ENCODE results near the gene MAGIX. TPM values are rescaled to one million over a fixed set of nuclear protein-coding genes. Genes with fewer than 3 reads are reported as not detected.

The MAGIX gene
- polyA plus RNA-seq, 4 donors, result 3.1 to 10.0 (median 6.4) TPM

Other genes with a start within 250 kb of the MAGIX start
- 10 to 100 TPM in 2 of 4 donors, 1 to 10 TPM in 2; 2.9 to 35.1 (median 9.8) TPM for gene PIM2, start 243.7 kb upstream of the MAGIX start, polyA plus RNA-seq
- 10 to 100 TPM; 28.3 to 57.5 (median 42.3) TPM for gene OTUD5, start 205.2 kb upstream of the MAGIX start, polyA plus RNA-seq
- 1 to 10 TPM in 2 of 4 donors, under 1 TPM in 2; 0.27 to 1.7 (median 0.78) TPM for gene KCND1, start 190.9 kb upstream of the MAGIX start, polyA plus RNA-seq
- 10 to 100 TPM; 18.1 to 43.1 (median 26.5) TPM for gene GRIPAP1, start 160.5 kb upstream of the MAGIX start, polyA plus RNA-seq
- 10 to 100 TPM; 23.3 to 27.4 (median 23.6) TPM for gene TFE3, start 119.4 kb upstream of the MAGIX start, polyA plus RNA-seq
- 10 to 100 TPM in 3 of 4 donors, 1 to 10 TPM in 1; 5.7 to 26.8 (median 14.4) TPM for gene CCDC120, start 103.8 kb upstream of the MAGIX start, polyA plus RNA-seq
- 10 to 100 TPM in 1 of 4 donors, 1 to 10 TPM in 3; 1.3 to 12.8 (median 5.6) TPM for gene PRAF2, start 88.8 kb upstream of the MAGIX start, polyA plus RNA-seq
- 100 to 1,000 TPM in 1 of 4 donors, 10 to 100 TPM in 3; 47.3 to 122 (median 73.1) TPM for gene WDR45, start 82.9 kb upstream of the MAGIX start, polyA plus RNA-seq
- gene GPKOW, start 39.0 kb upstream of the MAGIX start, polyA plus RNA-seq, result 10 to 100 TPM; 17.6 to 22.2 (median 19.6) TPM
- gene PLP2, start 9.1 kb downstream of the MAGIX start, polyA plus RNA-seq, result 100 to 1,000 TPM in 2 of 4 donors, 10 to 100 TPM in 2; 47.6 to 189 (median 112) TPM
- gene PRICKLE3, start 23.6 kb downstream of the MAGIX start, polyA plus RNA-seq, result 1 to 10 TPM; 3.6 to 6.8 (median 5.5) TPM
- 10 to 100 TPM in 1 of 4 donors, 1 to 10 TPM in 3; 2.2 to 33.5 (median 7.0) TPM for gene SYP, start 37.4 kb downstream of the MAGIX start, polyA plus RNA-seq
- gene CACNA1F, start 70.6 kb downstream of the MAGIX start, polyA plus RNA-seq, result 1 to 10 TPM in 1 of 4 donors, under 1 TPM in 3; 0.22 to 1.7 (median 0.31) TPM
- 10 to 100 TPM; 11.1 to 18.8 (median 12.4) TPM for gene CCDC22, start 72.7 kb downstream of the MAGIX start, polyA plus RNA-seq
- gene FOXP3, start 102.0 kb downstream of the MAGIX start, polyA plus RNA-seq, result under 1 TPM in 2 of 4 donors, not detected in 2; 0.31 to 0.47 TPM
- gene PPP1R3F, start 107.0 kb downstream of the MAGIX start, polyA plus RNA-seq, result 1 to 10 TPM in 3 of 4 donors, under 1 TPM in 1; 0.67 to 3.4 (median 2.3) TPM
- gene GAGE10, start 140.9 kb downstream of the MAGIX start, polyA plus RNA-seq, result not detected
- gene GAGE12J, start 159.3 kb downstream of the MAGIX start, polyA plus RNA-seq, result not detected
- gene GAGE13, start 168.8 kb downstream of the MAGIX start, polyA plus RNA-seq, result not detected